ENCODE results near the gene RPL11.

RPL11 gene

GRCh38 chr1:23691499-23692307 lies at the start of gene RPL11:
Gene RPL11 (plus strand): TSS chr1:23691806. CDS start chr1:23691824, 18 bp downstream.
- DNase-seq (ENCODE audit: low read depth): peak; percentile 95
- TF ChIP-seq CTCF (IDR thresholded peaks at IDR 0.05; ENCODE audit: low read depth, low read length) (peak; percentile 70), MYC (IDR thresholded peaks at IDR 0.05; ENCODE audit: low read depth, low read length) (peak; percentile 92), POLR2A (IDR thresholded peaks at IDR 0.05; ENCODE audit: extremely low read depth, insufficient read length) (peak; percentile 95)
- TF ChIP-seq, protein P1, sequence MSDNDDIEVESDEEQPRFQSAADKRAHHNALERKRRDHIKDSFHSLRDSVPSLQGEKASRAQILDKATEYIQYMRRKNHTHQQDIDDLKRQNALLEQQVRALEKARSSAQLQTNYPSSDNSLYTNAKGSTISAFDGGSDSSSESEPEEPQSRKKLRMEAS (IDR thresholded peaks at IDR 0.05; ENCODE audit: low read depth, low read length): peak; percentile 87
- H3K4me3 ChIP-seq (ENCODE audit: low read depth, low read length): peak within 1 kb of the TSS; percentile 98

GRCh38 chr1:23643736-23644554 lies 47.7 kb upstream of the RPL11 start:
- DNase-seq (ENCODE audit: low read depth): no peak
- TF ChIP-seq POLR2A (IDR thresholded peaks at IDR 0.05; ENCODE audit: extremely low read depth, insufficient read length) (no peak), CTCF (IDR thresholded peaks at IDR 0.05; ENCODE audit: low read depth, low read length) (no peak), MYC (IDR thresholded peaks at IDR 0.05; ENCODE audit: low read depth, low read length) (no peak)
- TF ChIP-seq, protein P1 (IDR thresholded peaks at IDR 0.05; ENCODE audit: low read depth, low read length): no peak
- no peak overlapping the region for H3K4me3 ChIP-seq (ENCODE audit: low read depth, low read length)

- DNase-seq (ENCODE audit: low read depth): peak; percentile 13
- TF ChIP-seq, protein P1 (IDR thresholded peaks at IDR 0.05; ENCODE audit: low read depth, low read length): no peak
- no peak for TF ChIP-seq MYC (IDR thresholded peaks at IDR 0.05; ENCODE audit: low read depth, low read length)
- TF ChIP-seq POLR2A (IDR thresholded peaks at IDR 0.05; ENCODE audit: extremely low read depth, insufficient read length): no peak
- TF ChIP-seq CTCF (IDR thresholded peaks at IDR 0.05; ENCODE audit: low read depth, low read length): no peak
- no peak overlapping the region for H3K4me3 ChIP-seq (ENCODE audit: low read depth, low read length)
Observed at GRCh38 chr1:23644555-23644866, 47.1 kb upstream of the RPL11 start.

GRCh38 chr1:23645338-23645737 lies 46.3 kb upstream of the RPL11 start:
- DNase-seq (ENCODE audit: low read depth): no peak
- no peak for TF ChIP-seq CTCF (IDR thresholded peaks at IDR 0.05; ENCODE audit: low read depth, low read length)
- no peak for TF ChIP-seq POLR2A (IDR thresholded peaks at IDR 0.05; ENCODE audit: extremely low read depth, insufficient read length)
- TF ChIP-seq MYC (IDR thresholded peaks at IDR 0.05; ENCODE audit: low read depth, low read length): no peak
- TF ChIP-seq, protein P1 (IDR thresholded peaks at IDR 0.05; ENCODE audit: low read depth, low read length): no peak
- H3K4me3 ChIP-seq (ENCODE audit: low read depth, low read length): no peak overlapping the region

- no peak overlapping the region for H3K4me3 ChIP-seq (ENCODE audit: low read depth, low read length)
- TF ChIP-seq, protein P1 (IDR thresholded peaks at IDR 0.05; ENCODE audit: low read depth, low read length): no peak
- TF ChIP-seq MYC (IDR thresholded peaks at IDR 0.05; ENCODE audit: low read depth, low read length): no peak
- TF ChIP-seq POLR2A (IDR thresholded peaks at IDR 0.05; ENCODE audit: extremely low read depth, insufficient read length): no peak
- no peak for TF ChIP-seq CTCF (IDR thresholded peaks at IDR 0.05; ENCODE audit: low read depth, low read length)
- no peak for DNase-seq (ENCODE audit: low read depth)
Observed at GRCh38 chr1:23646091-23646490, 45.5 kb upstream of the RPL11 start.

Measured in NB4 (cell line).